Measurements from ENCODE around the gene CTU2.

DNA sequence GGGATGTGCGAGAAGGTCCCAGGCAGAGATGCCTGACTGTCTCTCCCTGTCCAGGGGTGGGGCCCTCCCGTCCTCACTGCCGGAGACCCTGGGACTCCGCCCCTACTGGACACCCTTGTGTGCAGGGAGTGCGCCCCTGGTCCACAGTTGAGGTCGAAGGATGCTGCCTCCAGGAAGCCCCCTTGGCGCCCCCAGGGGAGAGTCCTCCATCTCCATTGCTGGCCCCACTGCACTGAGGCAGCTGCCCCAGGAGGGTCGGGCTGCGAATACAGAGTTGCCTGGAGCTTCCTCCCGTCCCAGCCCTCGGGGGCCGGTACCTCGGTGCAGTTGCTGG is 26.6 kb downstream of the CTU2 start:
- TF ChIP-seq EZH2phosphoT487 (IDR thresholded peaks at IDR 0.05; ENCODE audit: low read depth, severe bottlenecking, unreplicated experiment) (no peak), EZH2 (IDR thresholded peaks at IDR 0.05; ENCODE audit: borderline replicate concordance) (no peak)
- TF ChIP-seq, protein P1, sequence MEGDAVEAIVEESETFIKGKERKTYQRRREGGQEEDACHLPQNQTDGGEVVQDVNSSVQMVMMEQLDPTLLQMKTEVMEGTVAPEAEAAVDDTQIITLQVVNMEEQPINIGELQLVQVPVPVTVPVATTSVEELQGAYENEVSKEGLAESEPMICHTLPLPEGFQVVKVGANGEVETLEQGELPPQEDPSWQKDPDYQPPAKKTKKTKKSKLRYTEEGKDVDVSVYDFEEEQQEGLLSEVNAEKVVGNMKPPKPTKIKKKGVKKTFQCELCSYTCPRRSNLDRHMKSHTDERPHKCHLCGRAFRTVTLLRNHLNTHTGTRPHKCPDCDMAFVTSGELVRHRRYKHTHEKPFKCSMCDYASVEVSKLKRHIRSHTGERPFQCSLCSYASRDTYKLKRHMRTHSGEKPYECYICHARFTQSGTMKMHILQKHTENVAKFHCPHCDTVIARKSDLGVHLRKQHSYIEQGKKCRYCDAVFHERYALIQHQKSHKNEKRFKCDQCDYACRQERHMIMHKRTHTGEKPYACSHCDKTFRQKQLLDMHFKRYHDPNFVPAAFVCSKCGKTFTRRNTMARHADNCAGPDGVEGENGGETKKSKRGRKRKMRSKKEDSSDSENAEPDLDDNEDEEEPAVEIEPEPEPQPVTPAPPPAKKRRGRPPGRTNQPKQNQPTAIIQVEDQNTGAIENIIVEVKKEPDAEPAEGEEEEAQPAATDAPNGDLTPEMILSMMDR (IDR thresholded peaks at IDR 0.05; ENCODE audit: poor library complexity), result no peak

Data from hepatocyte (in vitro differentiated cells).